HCT116 (cell line): Measurements from ENCODE around the gene METTL24. TPM values are rescaled to one million over a fixed set of nuclear protein-coding genes. Genes with fewer than 3 reads are reported as not detected.

Experiments used
- ATAC-seq: fragments of 200-7000 bp; cut with Tn5 transposase; 2 replicates; pipeline ENCODE4 v1.9.1; 2020; ENCODE audit warnings: mild to moderate bottlenecking, moderate library complexity
- BruUV-seq: library from RNA; stranded (reverse); fragments of 400-500 nt; replicated peaks from 2 replicates; lab custom pipeline; 2021; lab: Mats Ljungman, UMichigan
- CTCF ChIA-PET: fragments of 300-600 bp; sonication (Branson Sonifier 250); formaldehyde crosslinking; loops from one replicate; lab custom pipeline; 2021; ENCODE audit warnings: antibody characterized with exemption; lab: Charles Lee
- POLR2A ChIA-PET: fragments of 300-600, 350-600 bp; sonication (Branson Sonifier 250); formaldehyde crosslinking; loops from one replicate; lab custom pipeline; 2021; ENCODE audit warnings: antibody characterized with exemption; lab: Charles Lee
- RAD21 ChIA-PET, 2 experiments: fragments of 300-600 bp; sonication (Branson Sonifier 250); formaldehyde crosslinking; loops; one replicate each; lab custom pipeline; 2023; ENCODE audit warnings: low total read pairs in 2 of 2; ENCODE audit not compliant: uncharacterized antibody in 2 of 2, unreplicated experiment in 2 of 2, low non-redundant PET in 1 of 2; lab: Charles Lee
- DNase-seq: peaks from one replicate; pipeline ENCODE4 v3.0.0-alpha.2; 2010; ENCODE audit warnings: low read depth, low spot score
- H2AFZ ChIP-seq: fragments of 200-600 bp; shearing (Covaris generic), sonication (generic); 2 replicates; pipeline ENCODE4 v1.6.1; 2017; ENCODE audit warnings: low read depth, mixed run types, mixed read lengths, antibody characterized with exemption, low read length; ENCODE audit not compliant: poor library complexity, severe bottlenecking
- H3K27ac ChIP-seq: 2 replicates; pipeline ENCODE4 v1.5.1; 2012; ENCODE audit warnings: low read depth, low read length
- H3K27me3 ChIP-seq: fragments of 200-600 bp; sonication (generic); 2 replicates; pipeline ENCODE4 v1.6.1; 2016; ENCODE audit warnings: mixed run types, low read length, mixed read lengths; ENCODE audit not compliant: insufficient read depth
- H3K36me3 ChIP-seq, 2 experiments: fragments of 200-500 bp in 1 of 2; fragments of 200-600 bp in 1 of 2; sonication (Bioruptor generic) in 1 of 2; sonication (generic) in 1 of 2; 2 replicates each; pipeline versions ENCODE4 v1.5.1 to v1.6.1; 2014 to 2016; ENCODE audit warnings: low read length in 2 of 2, inconsistent platforms in 1 of 2, mixed read lengths in 1 of 2, mixed run types in 1 of 2; ENCODE audit not compliant: insufficient read depth in 2 of 2, control insufficient read depth in 1 of 2
- H3K4me1 ChIP-seq, 2 experiments: fragments of 200-600 bp in 1 of 2; sonication (generic) in 1 of 2; 2 replicates each; pipeline versions ENCODE4 v1.5.1 to v1.6.1; 2012 to 2017; ENCODE audit warnings: low read length in 2 of 2, inconsistent platforms in 1 of 2, mild to moderate bottlenecking in 1 of 2, mixed read lengths in 1 of 2, mixed run types in 1 of 2, moderate library complexity in 1 of 2; ENCODE audit not compliant: insufficient read depth in 2 of 2, control insufficient read depth in 1 of 2
- H3K4me2 ChIP-seq: fragments of 200-600 bp; sonication (generic); 2 replicates; pipeline ENCODE4 v1.6.1; 2017; ENCODE audit warnings: mixed run types, low read length, mixed read lengths
- H3K4me3 ChIP-seq, 2 experiments: fragments of 200-600 bp in 1 of 2; sonication (generic) in 1 of 2; replicated peaks in 1 of 2; 2 replicates each; pipeline ENCODE4 v1.5.1; 2011 to 2016; ENCODE audit warnings: low read length in 2 of 2, control low read depth in 1 of 2, low read depth in 1 of 2, mild to moderate bottlenecking in 1 of 2, mixed read lengths in 1 of 2, mixed run types in 1 of 2
- H3K79me2 ChIP-seq: fragments of 200-600 bp; sonication (generic); 2 replicates; pipeline ENCODE4 v1.6.1; 2017; ENCODE audit warnings: mild to moderate bottlenecking, mixed run types, low read length, moderate library complexity, mixed read lengths; ENCODE audit not compliant: insufficient read depth
- H3K9ac ChIP-seq: fragments of 200-600 bp; sonication (generic); 2 replicates; pipeline ENCODE4 v1.6.1; 2016; ENCODE audit warnings: low read length, mixed read lengths
- H3K9me2 ChIP-seq: fragments of 200-600 bp; sonication (generic), shearing (Covaris generic); 2 replicates; pipeline ENCODE4 v1.6.1; 2017; ENCODE audit warnings: mixed run types, mild to moderate bottlenecking, moderate library complexity; ENCODE audit not compliant: insufficient read depth
- H3K9me3 ChIP-seq, 2 experiments: fragments of 200-500 bp in 1 of 2; fragments of 200-600 bp in 1 of 2; sonication (Bioruptor generic) in 1 of 2; sonication (generic) in 1 of 2; 2 replicates each; pipeline ENCODE4 v1.6.1; 2014 to 2017; ENCODE audit warnings: low read length in 2 of 2, mixed read lengths in 2 of 2, inconsistent platforms in 1 of 2, low read depth in 1 of 2, mild to moderate bottlenecking in 1 of 2, mixed run types in 1 of 2, moderate library complexity in 1 of 2; ENCODE audit not compliant: control insufficient read depth in 1 of 2, insufficient read depth in 1 of 2
- H4K20me1 ChIP-seq: fragments of 200-600 bp; sonication (generic), shearing (Covaris generic); 2 replicates; pipeline ENCODE4 v1.6.1; 2017; ENCODE audit warnings: mixed run types, mild to moderate bottlenecking, moderate library complexity; ENCODE audit not compliant: insufficient read depth
- ATF3 ChIP-seq: IDR thresholded peaks from 2 replicates; pipeline ENCODE4 v1.6.1; 2012
- CBX3 ChIP-seq: IDR thresholded peaks from 2 replicates; pipeline ENCODE4 v1.6.1; 2012; ENCODE audit warnings: low read depth
- EGR1 ChIP-seq: IDR thresholded peaks from 2 replicates; pipeline ENCODE4 v1.6.1; 2012; ENCODE audit warnings: low read depth
- ELF1 ChIP-seq: IDR thresholded peaks from 2 replicates; pipeline ENCODE4 v1.6.1; 2012; ENCODE audit warnings: low read depth, borderline replicate concordance
- EZH2 ChIP-seq: fragments of 200-600 bp; sonication (generic); IDR thresholded peaks from 2 replicates; pipeline ENCODE4 v1.6.1; 2017; ENCODE audit warnings: antibody characterized with exemption, mixed run types
- EZH2phosphoT487 ChIP-seq: fragments of 200-600 bp; IDR thresholded peaks from 2 replicates; pipeline ENCODE4 v1.6.1; 2018; ENCODE audit warnings: antibody characterized with exemption, borderline replicate concordance
- FOSL1 ChIP-seq: IDR thresholded peaks from 2 replicates; pipeline ENCODE4 v1.6.1; 2012; ENCODE audit warnings: low read depth
- POLR2A ChIP-seq: IDR thresholded peaks from 2 replicates; pipeline ENCODE4 v1.7.0; 2011; ENCODE audit warnings: borderline replicate concordance; ENCODE audit not compliant: insufficient read depth, insufficient read length; ENCODE audit errors: extremely low read depth
- POLR2AphosphoS5 ChIP-seq: IDR thresholded peaks from 2 replicates; pipeline ENCODE4 v1.6.1; 2011; ENCODE audit warnings: mild to moderate bottlenecking, low read depth, low read length, moderate library complexity
- RAD21 ChIP-seq: IDR thresholded peaks from 2 replicates; pipeline ENCODE4 v1.6.1; 2012; ENCODE audit warnings: low read depth, mild to moderate bottlenecking
- TCF7L2 ChIP-seq: IDR thresholded peaks from 2 replicates; pipeline ENCODE4 v1.7.0; 2011; ENCODE audit warnings: borderline replicate concordance, inconsistent platforms; ENCODE audit not compliant: insufficient read depth, insufficient read length; ENCODE audit errors: extremely low read depth
- YY1 ChIP-seq: IDR thresholded peaks from 2 replicates; pipeline ENCODE4 v1.6.1; 2011; ENCODE audit warnings: low read length, low read depth, moderate library complexity, mild to moderate bottlenecking; ENCODE audit not compliant: insufficient replicate concordance; ENCODE audit errors: extremely low read depth
- ZFX ChIP-seq: fragments of 450-650 bp; IDR thresholded peaks from 2 replicates; pipeline ENCODE4 v1.6.1; 2017
- intact Hi-C: fragments of 100-400 bp; cut with micrococcal nuclease; formaldehyde crosslinking; loops from 2 replicates; pipeline ENCODE4 v1.10.0; 2022
- total RNA-seq: library from RNA; stranded (reverse); gene quantifications from one replicate; pipeline ENCODE4 v1.2.1, GENCODE V29; 2021; ENCODE audit not compliant: unreplicated experiment
- TF ChIP-seq, protein P1 (sequence below): IDR thresholded peaks from 2 replicates; pipeline ENCODE4 v1.6.1; 2012; ENCODE audit warnings: low read depth

The METTL24 gene
- total RNA-seq, 1 experiment from 2014 or later: not detected

DNA sequence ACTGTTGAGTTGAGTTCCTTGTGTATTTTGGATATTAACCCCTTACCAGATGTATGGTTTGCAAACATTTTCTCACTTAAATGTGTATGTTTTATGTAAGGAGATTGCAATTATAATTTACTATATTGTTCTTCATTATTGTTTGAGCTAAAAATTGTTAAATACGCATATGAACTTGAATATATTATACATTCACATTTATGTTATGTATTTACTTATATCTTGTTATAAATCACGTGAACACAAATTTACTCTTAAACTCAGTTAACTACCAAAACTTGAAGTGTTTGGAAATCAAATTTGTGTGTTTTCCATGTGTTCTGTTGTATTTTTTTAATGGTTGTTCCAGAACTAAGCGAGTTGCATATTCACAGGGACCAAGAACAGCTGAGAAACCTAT lies 159.6 kb downstream of the METTL24 start:
- H3K9me2 ChIP-seq: no peaks in the 10 kb centered on the region
- 0 out of 2 replicates have a peak, but pooled peaks cover 7% of the 10 kb centered on the region for H4K20me1 ChIP-seq
- peaks cover 17% of the 10 kb centered on the region for H3K79me2 ChIP-seq
- no peaks in the 10 kb centered on the region for H3K9me3 ChIP-seq
- H2AFZ ChIP-seq: no peak overlapping the region
- no peaks in the 10 kb centered on the region for H3K4me1 ChIP-seq
- DNase-seq: no peak
- ChIA-PET CTCF (no interaction called here), RAD21 (interaction anchor here in 1 of 2 experiments (0.6 kb wide), 1 partner anchor 44 kb away, joined by 5 read pairs; no protein-coding TSS in a partner anchor), POLR2A (no interaction called here)
- H3K9ac ChIP-seq: no peak overlapping the region
- TF ChIP-seq, protein P1, sequence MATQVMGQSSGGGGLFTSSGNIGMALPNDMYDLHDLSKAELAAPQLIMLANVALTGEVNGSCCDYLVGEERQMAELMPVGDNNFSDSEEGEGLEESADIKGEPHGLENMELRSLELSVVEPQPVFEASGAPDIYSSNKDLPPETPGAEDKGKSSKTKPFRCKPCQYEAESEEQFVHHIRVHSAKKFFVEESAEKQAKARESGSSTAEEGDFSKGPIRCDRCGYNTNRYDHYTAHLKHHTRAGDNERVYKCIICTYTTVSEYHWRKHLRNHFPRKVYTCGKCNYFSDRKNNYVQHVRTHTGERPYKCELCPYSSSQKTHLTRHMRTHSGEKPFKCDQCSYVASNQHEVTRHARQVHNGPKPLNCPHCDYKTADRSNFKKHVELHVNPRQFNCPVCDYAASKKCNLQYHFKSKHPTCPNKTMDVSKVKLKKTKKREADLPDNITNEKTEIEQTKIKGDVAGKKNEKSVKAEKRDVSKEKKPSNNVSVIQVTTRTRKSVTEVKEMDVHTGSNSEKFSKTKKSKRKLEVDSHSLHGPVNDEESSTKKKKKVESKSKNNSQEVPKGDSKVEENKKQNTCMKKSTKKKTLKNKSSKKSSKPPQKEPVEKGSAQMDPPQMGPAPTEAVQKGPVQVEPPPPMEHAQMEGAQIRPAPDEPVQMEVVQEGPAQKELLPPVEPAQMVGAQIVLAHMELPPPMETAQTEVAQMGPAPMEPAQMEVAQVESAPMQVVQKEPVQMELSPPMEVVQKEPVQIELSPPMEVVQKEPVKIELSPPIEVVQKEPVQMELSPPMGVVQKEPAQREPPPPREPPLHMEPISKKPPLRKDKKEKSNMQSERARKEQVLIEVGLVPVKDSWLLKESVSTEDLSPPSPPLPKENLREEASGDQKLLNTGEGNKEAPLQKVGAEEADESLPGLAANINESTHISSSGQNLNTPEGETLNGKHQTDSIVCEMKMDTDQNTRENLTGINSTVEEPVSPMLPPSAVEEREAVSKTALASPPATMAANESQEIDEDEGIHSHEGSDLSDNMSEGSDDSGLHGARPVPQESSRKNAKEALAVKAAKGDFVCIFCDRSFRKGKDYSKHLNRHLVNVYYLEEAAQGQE: no peak
- TF ChIP-seq EGR1: no peak
- peaks cover 0 to 2% of the 10 kb centered on the region in 2 experiments; a peak in 1 of 4 replicates for H3K36me3 ChIP-seq
- no peak overlapping the region for H3K4me3 ChIP-seq
- BruUV-seq: no TSS peak
- H3K27ac ChIP-seq: no peak overlapping the region
- ATAC-seq: no peak
- no peak overlapping the region for H3K4me2 ChIP-seq
- no peaks in the 10 kb centered on the region for H3K27me3 ChIP-seq
- intact Hi-C loops: no loop called here

- RAD21 ChIA-PET: no interaction called here
- H3K36me3 ChIP-seq: peaks cover 0 to 2% of the 10 kb centered on the region in 2 experiments; a peak in 1 of 4 replicates
- no peak overlapping the region for H3K4me2 ChIP-seq
- 0 out of 2 replicates have a peak, but pooled peaks cover 7% of the 10 kb centered on the region for H4K20me1 ChIP-seq
- no peak for DNase-seq
- CTCF ChIA-PET: no interaction called here
- H2AFZ ChIP-seq: no peak overlapping the region
- peaks cover 24% of the 10 kb centered on the region for H3K79me2 ChIP-seq
- no peak for ATAC-seq
- H3K9ac ChIP-seq: no peak overlapping the region
- POLR2A ChIA-PET: no interaction called here
- H3K9me3 ChIP-seq: no peaks in the 10 kb centered on the region
- H3K27me3 ChIP-seq: no peaks in the 10 kb centered on the region
- intact Hi-C loops: no loop called here
- H3K9me2 ChIP-seq: no peaks in the 10 kb centered on the region
- H3K4me1 ChIP-seq: no peaks in the 10 kb centered on the region
- no peak overlapping the region for H3K27ac ChIP-seq
- no peak overlapping the region for H3K4me3 ChIP-seq
- no TSS peak for BruUV-seq
- TF ChIP-seq EZH2phosphoT487: no peak
- TF ChIP-seq ATF3: no peak
- no peak for TF ChIP-seq ZFX
- TF ChIP-seq RAD21: no peak
- TF ChIP-seq YY1: no peak
- no peak for TF ChIP-seq FOSL1
- TF ChIP-seq EZH2: no peak
- TF ChIP-seq TCF7L2: no peak
- TF ChIP-seq, protein P1: no peak
- no peak for TF ChIP-seq POLR2AphosphoS5
- no peak for TF ChIP-seq CBX3
- no peak for TF ChIP-seq ELF1
- TF ChIP-seq POLR2A: no peak
These were observed 161.3 kb downstream of the METTL24 start for GRCh38 chr6:110196874-110197273.
